HG03103 (cell line): Measurements from ENCODE around the gene AGAP1.

Experiments
- ATAC-seq: cut with Tn5 transposase; IDR thresholded peaks from one replicate; pipeline ENCODE4 v1.9.1; 2021; ENCODE audit warnings: low read depth; ENCODE audit not compliant: unreplicated experiment

AGAP1 gene

DNA sequence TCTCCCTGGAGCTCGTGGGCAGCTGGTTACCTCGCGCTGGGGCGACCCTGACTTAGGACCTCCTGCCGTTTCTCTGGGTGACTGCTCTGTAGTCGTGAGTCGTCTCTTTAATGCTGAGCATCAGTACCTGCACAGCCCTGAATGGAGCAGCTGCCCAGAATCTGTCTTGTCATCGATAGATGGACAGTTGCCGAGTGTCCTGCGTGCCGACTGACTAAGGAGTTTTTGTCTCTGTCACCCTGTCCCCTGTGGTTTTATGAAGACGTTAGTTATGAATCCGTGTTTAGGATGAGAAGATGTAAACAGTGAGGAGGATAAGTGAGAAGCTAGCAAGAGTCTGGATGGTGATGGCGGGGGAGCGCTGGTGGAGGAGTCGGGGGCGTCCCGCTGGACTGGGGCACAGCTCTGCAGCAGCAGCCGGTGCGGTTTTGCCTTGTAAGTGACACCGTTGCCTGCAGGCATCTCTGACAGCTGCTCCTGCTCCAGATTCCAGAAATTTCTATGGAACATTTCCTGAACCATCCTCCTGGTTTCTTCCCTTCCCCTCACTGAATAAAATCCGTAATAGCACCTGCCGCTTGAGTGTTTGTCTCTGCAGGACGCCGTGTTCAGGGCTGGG, 13.3 kb downstream of the AGAP1 start:
- ATAC-seq, result no peak

- no peak for ATAC-seq
Observed at GRCh38 chr2:235507928-235508327, 14.1 kb downstream of the AGAP1 start.

DNA sequence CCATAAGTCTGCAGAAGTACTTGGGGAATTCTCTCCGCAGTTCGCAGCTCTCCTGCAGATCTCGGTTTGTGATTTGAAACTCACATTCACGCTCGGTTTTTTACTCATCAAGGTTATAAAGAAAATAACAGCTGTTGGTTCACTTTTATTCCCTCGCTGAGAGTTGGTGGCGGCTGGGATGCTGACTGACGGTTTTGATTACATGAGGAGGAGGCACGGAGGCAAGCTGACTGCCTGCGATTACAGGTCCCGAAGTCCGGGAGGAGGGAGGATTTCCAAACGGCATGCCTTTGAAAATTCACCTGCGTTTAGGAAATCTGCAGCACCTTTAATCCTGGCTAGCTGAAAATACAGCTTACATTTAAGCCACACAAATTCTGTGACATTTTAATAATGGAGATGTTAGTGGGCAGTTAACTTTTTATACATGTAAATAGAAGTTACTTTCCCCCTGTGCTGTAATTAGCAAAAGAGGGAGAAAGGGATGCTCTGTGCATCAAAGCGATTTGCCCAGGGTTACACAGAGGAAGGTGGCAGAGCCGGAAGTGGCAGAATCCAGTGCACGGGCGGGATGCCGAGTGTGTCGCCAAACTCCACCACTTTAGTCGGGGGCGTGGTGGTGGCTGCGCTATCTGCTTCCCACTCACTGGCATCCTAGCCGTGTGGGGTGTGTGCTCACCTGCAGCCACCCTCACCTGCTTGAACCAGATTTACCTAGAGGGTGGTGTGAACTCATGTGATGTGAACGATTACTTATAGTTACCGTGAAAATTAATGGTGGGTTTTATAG, 14.7 kb downstream of the AGAP1 start:
- ATAC-seq, result no peak

GRCh38 chr2:235510318-235510717, 16.5 kb downstream of the AGAP1 start:
- ATAC-seq, result no peak

DNA sequence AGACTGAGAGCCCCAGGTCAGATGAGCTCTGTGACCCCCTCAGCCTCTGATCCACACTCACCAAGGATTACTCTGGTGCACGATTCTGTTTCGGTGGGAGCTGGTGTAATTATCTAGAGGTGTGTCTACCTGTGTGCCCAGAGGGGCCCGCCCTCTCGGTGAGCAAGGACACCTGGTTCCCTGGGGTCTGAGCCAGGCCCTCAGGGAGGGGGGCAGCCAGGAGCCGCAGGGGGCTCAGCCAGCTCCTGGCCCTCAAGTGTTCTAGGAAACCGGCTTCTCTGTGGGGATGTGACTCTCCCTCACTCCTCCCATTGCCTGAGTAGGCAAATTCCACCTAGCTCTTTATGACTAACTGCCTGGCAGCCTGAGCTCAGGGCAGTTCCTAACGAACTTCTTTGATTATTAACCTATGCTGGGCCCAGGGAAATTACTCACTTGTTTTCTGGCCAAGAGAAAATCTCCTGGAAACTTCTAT, 17.4 kb downstream of the AGAP1 start:
- no peak for ATAC-seq

DNA sequence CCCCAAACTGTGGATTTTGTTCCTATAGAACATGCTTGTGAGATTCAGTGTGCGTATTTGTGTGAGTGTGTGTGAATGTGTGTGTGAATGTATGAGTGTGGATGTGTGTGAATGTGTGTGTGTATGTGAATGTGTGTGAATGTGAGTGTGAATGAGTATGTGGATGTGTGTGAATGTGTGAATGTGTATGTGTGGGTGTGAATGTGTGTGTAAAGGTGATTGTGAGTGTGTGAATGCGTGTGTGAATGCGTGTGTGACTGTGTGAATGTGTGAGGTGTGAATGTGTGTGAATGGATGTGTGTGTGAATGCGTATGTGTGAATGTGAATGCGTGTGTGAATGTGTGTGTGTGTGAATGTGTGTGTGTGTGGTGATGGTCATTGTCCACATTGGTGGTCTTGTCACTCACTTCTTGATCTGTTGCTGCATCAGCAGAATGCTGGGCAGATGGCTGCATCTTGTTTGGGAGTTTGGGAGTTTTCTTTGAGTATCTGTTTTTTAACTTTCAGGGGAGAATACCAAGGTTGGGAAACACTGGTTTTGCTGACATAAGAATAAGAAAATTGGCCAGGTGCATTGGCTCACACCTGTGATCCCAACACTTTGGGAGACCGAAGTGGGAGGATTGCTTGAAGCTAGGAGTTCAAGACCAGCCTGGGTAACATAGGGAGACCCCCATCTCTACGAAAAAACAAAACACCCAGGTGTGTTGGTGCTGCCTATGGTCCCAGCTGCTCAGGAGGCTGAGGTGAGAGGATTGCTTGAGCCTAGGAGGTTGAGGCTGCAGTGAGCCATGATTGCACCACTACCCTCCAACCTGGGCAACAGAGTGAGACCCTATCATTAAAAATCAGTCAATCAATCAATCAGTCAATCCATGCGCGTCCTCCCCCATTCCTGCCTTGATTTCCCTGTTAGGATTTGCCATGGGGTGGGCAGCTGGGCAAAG, 18.2 kb downstream of the AGAP1 start:
- no peak for ATAC-seq

GRCh38 chr2:235512699-235513053, 18.8 kb downstream of the AGAP1 start:
- no peak for ATAC-seq

- ATAC-seq, result no peak
Observed at GRCh38 chr2:235513984-235514626, 20.3 kb downstream of the AGAP1 start.

DNA sequence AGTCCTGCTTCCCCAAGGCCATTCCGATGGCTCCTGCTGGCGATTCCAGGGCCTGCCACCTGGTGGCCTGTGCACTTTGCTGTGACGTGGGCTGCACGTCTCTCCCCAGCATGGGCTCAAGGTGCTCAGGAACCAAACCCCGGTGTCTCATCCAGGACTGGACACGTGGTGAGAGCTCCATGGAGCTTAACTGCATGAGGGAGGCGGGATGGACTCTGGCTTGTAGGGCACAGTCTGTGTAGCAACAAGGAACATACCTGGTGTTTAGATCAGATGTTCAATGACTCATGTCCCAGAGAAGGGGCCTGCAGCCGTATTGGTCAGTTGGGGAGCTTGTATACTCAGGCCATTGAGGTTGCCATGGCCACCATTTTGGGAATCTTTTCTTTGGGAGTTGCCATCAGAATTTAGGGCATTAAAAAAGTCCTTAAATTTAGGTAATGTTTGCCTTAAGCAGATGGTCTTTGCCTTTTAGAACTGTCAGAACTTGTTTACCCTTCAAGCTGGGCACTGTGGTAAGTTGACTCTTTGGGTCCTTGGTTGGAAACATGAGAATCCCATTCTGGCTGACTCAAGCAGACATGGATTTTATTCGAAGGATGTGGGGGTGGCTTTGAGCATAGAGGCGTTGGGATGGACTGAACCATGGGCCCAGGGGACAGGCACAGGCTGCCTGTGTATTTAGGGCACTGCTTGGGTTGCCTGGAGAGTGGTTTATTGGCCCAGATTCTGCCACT, 21.0 kb downstream of the AGAP1 start:
- ATAC-seq, result no peak

- ATAC-seq, result no peak
Observed at GRCh38 chr2:235515364-235515742, 21.5 kb downstream of the AGAP1 start.

DNA sequence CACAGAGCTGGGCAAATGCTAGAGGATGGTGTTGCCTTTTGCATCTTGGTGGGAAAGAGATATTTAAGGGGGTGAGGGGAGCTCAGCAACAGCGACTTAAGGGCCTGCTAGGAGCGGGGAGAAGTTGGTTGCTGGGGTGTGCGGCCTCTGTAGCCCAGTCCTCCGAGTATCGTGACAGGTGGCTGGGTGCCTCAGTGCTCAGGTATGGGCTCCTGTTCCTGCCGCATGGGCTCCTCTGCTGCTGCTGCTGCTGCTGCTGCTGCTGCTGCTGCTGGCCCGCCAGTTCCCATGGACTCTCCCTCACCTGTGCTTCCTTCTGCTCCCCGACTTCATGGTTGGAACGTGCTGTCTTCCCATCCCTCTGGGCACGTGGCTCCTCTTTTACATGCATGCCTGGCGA, 22.0 kb downstream of the AGAP1 start:
- no peak for ATAC-seq

DNA sequence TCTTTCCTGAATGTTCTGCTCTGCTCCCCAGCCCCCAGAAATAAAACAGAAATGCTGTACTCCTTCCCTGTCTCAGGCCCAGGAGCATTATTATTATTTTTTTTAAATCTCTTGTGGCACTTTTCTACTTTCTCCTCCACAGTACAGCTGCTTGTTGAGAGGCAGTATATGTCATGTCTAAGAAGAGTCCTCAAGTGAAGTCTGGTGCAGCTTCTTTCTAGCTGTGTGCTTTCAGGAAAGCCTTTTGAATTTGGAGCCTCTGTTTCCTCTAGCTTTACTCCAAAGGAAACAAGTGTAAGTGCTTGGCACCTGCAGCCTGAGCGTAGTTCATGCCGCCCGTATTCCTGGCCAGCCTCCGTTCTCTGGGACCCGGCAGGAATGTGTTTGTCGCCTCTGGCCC, 22.4 kb downstream of the AGAP1 start:
- ATAC-seq, result no peak

- no peak for ATAC-seq
Observed at GRCh38 chr2:235518322-235519090, 24.7 kb downstream of the AGAP1 start.

DNA sequence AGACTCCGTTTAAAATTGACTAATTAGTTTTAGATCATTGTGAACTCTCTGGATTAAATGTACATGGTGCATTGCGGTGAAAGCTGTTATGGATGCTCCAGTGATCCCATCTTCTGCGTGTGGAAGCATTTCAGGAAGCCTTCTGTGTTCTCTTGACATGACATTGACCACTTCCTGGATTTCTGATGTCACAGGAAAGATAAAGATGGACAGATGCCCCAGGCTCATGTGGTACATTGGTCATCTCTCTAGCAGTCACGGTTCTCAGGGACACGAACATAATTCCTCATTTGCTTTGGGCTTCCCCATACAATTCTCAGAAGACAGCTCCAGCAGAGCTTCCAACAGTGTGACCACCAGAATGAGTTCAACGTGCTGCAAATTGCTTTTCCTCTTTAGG, 26.9 kb downstream of the AGAP1 start:
- ATAC-seq, result no peak

DNA sequence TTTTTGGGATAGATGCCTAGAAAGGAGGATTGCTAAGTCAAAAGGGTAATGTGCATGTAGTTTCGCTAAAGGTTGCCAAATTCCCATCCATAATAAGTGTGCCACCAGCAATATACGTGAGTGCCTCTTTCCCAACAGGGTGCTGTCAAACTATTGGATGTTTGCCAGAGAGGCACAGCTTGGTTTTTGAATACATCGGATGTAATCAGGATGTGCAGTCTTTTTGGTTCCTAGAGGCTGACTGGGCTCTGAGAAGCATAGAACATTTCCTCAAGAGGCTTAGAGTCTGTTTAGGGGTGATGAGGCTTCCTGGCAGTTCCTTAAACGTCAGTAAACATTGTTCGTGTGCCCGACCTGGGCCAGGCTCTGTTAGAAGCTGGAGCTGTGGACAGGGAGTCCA, 28.0 kb downstream of the AGAP1 start:
- no peak for ATAC-seq

DNA sequence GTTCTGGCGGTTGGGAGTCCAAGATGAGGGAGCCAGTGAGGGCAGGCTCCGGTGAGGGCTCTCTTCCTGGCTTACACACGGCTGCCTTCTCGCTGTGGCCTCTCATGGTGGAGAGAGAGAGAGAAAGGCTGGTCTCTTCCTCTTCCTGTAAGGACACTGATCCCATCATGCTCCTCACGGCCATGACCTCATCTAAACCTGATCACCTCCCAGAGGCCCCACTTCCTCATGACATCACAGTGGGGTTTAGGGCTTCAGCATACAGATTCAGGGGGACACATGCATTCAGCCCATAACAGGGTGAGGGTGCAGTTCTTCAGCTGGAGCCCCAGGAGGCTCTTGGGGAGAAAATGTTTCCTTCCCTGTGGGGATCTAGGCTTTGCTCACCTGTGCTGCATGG, 29.2 kb downstream of the AGAP1 start:
- no peak for ATAC-seq

DNA sequence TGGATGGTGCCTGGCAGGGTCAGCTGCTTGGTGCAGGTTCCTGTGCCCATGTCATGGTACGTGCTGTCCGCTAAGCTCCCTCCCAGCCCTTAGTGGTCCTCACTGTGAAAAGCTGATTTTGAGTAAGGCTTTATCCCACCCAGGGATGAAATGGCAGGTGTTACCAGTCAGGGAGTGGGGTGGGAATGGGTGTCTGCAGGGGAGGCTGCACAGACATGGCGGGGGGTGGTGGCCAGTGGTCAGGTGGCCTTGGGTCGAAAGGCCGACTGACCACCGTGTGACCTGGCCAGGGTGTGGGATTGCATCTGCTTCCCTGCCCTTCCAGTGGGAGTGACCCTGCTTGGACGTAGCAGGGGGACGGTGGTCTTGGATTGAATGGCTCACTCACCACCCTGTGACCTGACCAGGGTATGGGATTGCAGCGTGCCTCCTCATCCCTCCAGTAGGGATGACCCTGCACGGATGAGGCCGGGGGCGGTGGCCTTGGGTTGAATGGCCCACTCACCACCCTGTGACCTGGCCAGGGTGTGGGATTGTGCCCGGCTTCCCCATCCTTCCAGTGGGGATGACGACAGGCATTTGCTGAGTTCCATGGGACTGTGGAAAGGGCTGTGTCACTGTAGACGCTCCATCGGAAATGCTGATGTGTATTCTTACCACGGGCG, 29.8 kb downstream of the AGAP1 start:
- no peak for ATAC-seq

DNA sequence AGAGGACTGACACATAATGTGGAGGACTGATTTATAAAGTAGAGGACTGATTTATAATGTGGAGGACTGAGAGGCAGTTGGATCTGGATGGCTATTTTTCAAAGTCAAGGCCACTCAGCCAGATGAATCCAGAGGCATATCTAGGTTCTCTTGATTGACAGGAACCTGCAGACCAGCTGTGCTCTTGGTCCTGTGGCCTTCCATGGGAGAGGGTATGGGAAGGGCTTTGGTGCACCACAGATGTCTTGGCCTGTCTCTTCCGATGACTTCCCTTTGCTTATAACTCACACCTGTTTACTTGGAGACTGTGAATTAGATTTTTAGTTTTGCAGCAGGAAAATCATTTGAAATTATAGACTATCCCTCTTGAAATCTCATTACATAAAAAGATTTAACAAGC, 32.3 kb downstream of the AGAP1 start:
- no peak for ATAC-seq
